Activated CD4-positive, alpha-beta T cell treated with anti-CD3 and anti-CD28 coated beads, Interleukin-2, amount 10 ng/mL, durations not matched to agents 24 days and 14 days (primary cell): ENCODE data around the gene NFAT5. TPM values are rescaled to one million over a fixed set of nuclear protein-coding genes. Genes with fewer than 3 reads are reported as not detected.

Experiments
- DNase-seq: peaks from one replicate; pipeline ENCODE4 v3.0.0; 2022
- H3K27ac Mint-ChIP-seq: one replicate; pipeline ENCODE4 v1.8.0; 2022; ENCODE audit warnings: mild to moderate bottlenecking, mixed read lengths
- H3K27me3 Mint-ChIP-seq: one replicate; pipeline ENCODE4 v1.8.0; 2022; ENCODE audit warnings: mixed read lengths
- H3K36me3 Mint-ChIP-seq: one replicate; pipeline ENCODE4 v1.8.0; 2022; ENCODE audit warnings: low read depth, mild to moderate bottlenecking, mixed read lengths
- H3K4me1 Mint-ChIP-seq: one replicate; pipeline ENCODE4 v1.8.0; 2021; ENCODE audit warnings: mixed read lengths
- H3K4me3 Mint-ChIP-seq: one replicate; pipeline ENCODE4 v1.8.0; 2022; ENCODE audit warnings: mild to moderate bottlenecking, moderate library complexity, mixed read lengths
- H3K9me3 Mint-ChIP-seq: one replicate; pipeline ENCODE4 v1.8.0; 2021; ENCODE audit warnings: mixed read lengths
- intact Hi-C: fragments of 100-400 bp; cut with micrococcal nuclease; formaldehyde crosslinking; loops from one replicate; pipeline ENCODE4 v1.15.1; 2023
- total RNA-seq: library from RNA; stranded (reverse); gene quantifications from 2 replicates; pipeline ENCODE4 v1.2.3, GENCODE V29; 2022

Gene NFAT5
- total RNA-seq, 1 donor from 2014 or later = 54.6 TPM

DNA sequence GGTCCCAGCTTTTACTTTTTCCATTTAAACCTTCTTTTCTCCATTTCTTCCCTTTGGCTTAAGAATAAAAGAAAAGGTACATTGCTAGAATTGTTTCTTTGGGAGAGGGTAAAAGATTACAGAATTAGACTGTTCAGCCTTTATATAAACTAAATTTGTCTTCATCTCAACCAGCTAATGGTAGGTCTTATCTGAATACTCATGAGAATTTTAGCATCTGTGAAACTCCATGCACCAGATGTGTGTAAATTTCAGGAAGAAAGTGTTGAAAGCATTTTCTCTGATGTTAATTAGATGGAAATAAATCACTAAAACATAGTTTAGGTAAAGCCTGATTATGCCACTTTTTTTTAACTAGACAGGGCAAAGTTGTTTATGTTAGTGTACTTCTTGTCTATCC, 135.7 kb downstream of the NFAT5 start:
- Mint-ChIP-seq H3K27ac (no peak overlapping the region), H3K4me1 (no peaks in the 10 kb centered on the region), H3K9me3 (no peaks in the 10 kb centered on the region), H3K4me3 (no peak overlapping the region), H3K36me3 (peaks cover 27% of the 10 kb centered on the region), H3K27me3 (no peaks in the 10 kb centered on the region)
- intact Hi-C loops = no loop called here
- DNase-seq = no peak

DNA sequence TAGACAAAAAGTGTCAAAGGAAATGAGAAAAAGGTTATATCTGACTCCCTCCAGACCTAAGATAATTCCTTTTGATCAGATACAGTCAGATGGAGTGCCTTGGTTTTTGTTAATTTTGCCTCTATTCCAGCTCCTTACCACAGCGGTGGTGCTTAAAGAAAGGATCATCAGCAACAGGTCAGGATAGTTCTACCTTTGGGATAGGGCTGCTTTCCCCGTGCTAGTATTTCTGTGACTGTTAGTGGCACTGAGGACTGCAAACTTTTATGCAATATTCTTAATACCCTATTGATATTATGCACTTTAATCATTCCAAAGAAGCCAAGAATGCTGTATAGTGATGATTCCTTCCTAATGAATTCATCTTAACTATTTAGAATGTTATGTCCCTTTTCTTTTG, 136.1 kb downstream of the NFAT5 start:
- Mint-ChIP-seq H3K4me3 (no peak overlapping the region), H3K36me3 (peaks cover 24% of the 10 kb centered on the region), H3K4me1 (no peaks in the 10 kb centered on the region), H3K27me3 (no peaks in the 10 kb centered on the region), H3K9me3 (no peaks in the 10 kb centered on the region), H3K27ac (no peak overlapping the region)
- intact Hi-C loops = no loop called here
- DNase-seq = no peak

DNA sequence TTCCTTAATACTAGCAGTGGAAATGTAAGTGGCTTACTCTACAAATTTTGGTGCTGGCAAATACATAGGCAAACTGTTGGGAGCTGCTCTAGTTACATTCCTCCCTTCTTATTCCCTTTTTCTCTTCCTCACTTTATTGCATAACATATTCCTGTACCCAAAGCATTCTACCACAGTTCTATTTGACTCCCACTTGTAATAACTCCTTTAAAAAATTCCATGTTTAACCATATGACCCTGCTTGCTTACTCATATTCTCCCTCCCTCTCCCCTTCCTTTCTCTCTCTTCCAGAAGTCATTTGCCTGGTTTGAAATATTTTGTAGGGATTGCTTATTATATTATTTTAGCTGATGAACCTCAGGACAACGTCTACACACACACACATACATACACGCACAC, 137.9 kb downstream of the NFAT5 start:
- intact Hi-C loops = no loop called here
- H3K36me3 Mint-ChIP-seq = peaks cover 23% of the 10 kb centered on the region
- no peaks in the 10 kb centered on the region for H3K27me3 Mint-ChIP-seq
- H3K27ac Mint-ChIP-seq = no peak overlapping the region
- H3K4me3 Mint-ChIP-seq = no peak overlapping the region
- no peaks in the 10 kb centered on the region for H3K9me3 Mint-ChIP-seq
- H3K4me1 Mint-ChIP-seq = peaks cover 2% of the 10 kb centered on the region
- DNase-seq = no peak

DNA sequence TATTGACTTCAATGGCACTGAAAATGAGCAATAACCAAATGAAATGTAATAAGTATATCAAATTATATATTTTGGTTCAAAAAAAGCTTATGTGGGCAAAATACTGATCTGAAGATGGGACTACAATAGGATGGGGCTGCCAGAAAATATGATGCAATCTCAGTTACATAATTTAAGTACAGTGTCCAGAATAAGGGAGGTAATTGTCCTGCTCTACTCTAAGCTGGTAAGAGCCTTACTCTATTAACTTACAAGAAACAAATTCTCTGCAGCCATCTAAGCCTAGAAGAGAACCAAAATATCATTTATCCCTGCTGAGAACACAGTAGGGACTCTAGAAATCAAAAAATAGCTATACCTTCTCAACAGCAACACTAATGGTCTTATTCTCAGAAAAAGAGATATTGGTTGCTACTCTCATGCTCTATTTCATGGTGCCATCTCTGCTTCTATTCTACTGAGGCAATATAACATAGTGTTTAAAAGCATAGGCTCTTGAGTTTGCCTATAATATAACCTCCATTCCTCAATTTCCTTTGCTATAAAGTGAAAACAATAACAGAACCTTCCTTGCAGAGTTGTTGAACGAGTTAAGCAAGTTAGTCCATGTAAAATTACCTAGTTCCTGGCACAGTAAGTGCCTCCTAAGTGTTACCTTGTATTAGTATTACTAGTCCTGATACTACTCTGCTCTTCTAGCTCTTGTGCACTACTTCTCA, 140.6 kb downstream of the NFAT5 start:
- Mint-ChIP-seq H3K4me3 (no peak overlapping the region), H3K27ac (no peak overlapping the region), H3K27me3 (no peaks in the 10 kb centered on the region), H3K36me3 (peaks cover 16% of the 10 kb centered on the region), H3K4me1 (peaks cover 7% of the 10 kb centered on the region), H3K9me3 (no peaks in the 10 kb centered on the region)
- intact Hi-C loops = no loop called here
- DNase-seq = no peak

- Mint-ChIP-seq H3K4me1 (peaks cover 7% of the 10 kb centered on the region), H3K27ac (no peak overlapping the region), H3K36me3 (peaks cover 14% of the 10 kb centered on the region), H3K4me3 (no peak overlapping the region), H3K27me3 (no peaks in the 10 kb centered on the region), H3K9me3 (no peaks in the 10 kb centered on the region)
- intact Hi-C loops = no loop called here
- DNase-seq = no peak
Measured at GRCh38 chr16:69706975-69707340, 141.2 kb downstream of the NFAT5 start.

DNA sequence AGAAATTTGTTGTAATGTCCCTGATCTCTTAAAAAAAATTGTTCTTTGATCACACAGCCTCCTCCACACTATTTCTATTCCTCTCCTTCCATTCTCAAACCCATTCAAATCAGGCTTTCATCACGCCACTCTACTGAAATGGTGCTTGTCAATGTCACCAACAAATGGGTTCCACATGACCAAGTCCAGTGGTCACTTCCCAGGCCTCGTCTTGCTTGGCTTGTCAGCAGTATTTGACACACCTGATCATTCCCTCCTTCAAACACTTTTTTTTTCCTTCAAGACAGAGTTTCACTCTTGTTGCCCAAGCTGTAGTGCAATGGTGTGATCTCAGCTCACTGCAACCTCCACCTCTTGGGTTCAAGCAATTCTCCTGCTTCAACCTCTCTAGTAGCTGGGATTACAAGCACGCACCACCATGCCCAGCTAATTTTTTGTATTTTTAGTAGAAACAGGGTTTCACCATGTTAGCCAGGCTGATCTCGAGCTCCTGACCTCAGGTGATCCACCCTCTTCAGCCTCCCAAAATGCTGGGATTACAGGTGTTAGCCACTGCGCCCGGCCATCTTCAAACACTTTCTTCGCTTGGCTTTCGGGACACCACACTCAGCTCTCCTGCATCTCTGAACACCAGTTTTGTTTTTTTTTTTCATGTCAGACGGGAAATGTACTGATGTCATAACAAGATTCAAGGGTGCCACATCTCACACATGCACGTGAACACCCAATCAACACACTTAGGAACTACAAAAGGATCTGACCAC, 142.3 kb downstream of the NFAT5 start:
- no peak for DNase-seq
- intact Hi-C loops = no loop called here
- H3K36me3 Mint-ChIP-seq = peaks cover 17% of the 10 kb centered on the region
- peak overlapping the region; percentile 22 for H3K27ac Mint-ChIP-seq
- H3K4me1 Mint-ChIP-seq = peaks cover 9% of the 10 kb centered on the region
- no peaks in the 10 kb centered on the region for H3K27me3 Mint-ChIP-seq
- no peak overlapping the region for H3K4me3 Mint-ChIP-seq
- no peaks in the 10 kb centered on the region for H3K9me3 Mint-ChIP-seq

- Mint-ChIP-seq H3K27me3 (no peaks in the 10 kb centered on the region), H3K36me3 (peaks cover 12% of the 10 kb centered on the region), H3K27ac (no peak overlapping the region), H3K4me1 (peaks cover 9% of the 10 kb centered on the region), H3K9me3 (no peaks in the 10 kb centered on the region), H3K4me3 (no peak overlapping the region)
- intact Hi-C loops = loop anchor here (1.0 kb wide), 2 partner anchors 17 to 45 kb away; partner anchors contain the start of genes NOB1 and NQO1
- peak; percentile 74 for DNase-seq
Measured at GRCh38 chr16:69709456-69710084, 143.8 kb downstream of the NFAT5 start.

GRCh38 chr16:69711115-69711740, 145.5 kb downstream of the NFAT5 start:
- H3K27me3 Mint-ChIP-seq = no peaks in the 10 kb centered on the region
- no peaks in the 10 kb centered on the region for H3K9me3 Mint-ChIP-seq
- H3K27ac Mint-ChIP-seq = no peak overlapping the region
- no peak for DNase-seq
- peaks cover 9% of the 10 kb centered on the region for H3K4me1 Mint-ChIP-seq
- intact Hi-C loops = no loop called here
- H3K36me3 Mint-ChIP-seq = peaks cover 15% of the 10 kb centered on the region
- H3K4me3 Mint-ChIP-seq = no peak overlapping the region

GRCh38 chr16:69712277-69712676, 146.5 kb downstream of the NFAT5 start:
- Mint-ChIP-seq H3K36me3 (peaks cover 20% of the 10 kb centered on the region), H3K9me3 (no peaks in the 10 kb centered on the region), H3K27ac (no peak overlapping the region), H3K4me3 (no peak overlapping the region), H3K27me3 (no peaks in the 10 kb centered on the region), H3K4me1 (peaks cover 9% of the 10 kb centered on the region)
- intact Hi-C loops = no loop called here
- DNase-seq = no peak

GRCh38 chr16:69712914-69713581, 147.3 kb downstream of the NFAT5 start:
- H3K27me3 Mint-ChIP-seq = no peaks in the 10 kb centered on the region
- H3K4me3 Mint-ChIP-seq = no peak overlapping the region
- no peak for DNase-seq
- peaks cover 7% of the 10 kb centered on the region for H3K4me1 Mint-ChIP-seq
- intact Hi-C loops = no loop called here
- peaks cover 19% of the 10 kb centered on the region for H3K36me3 Mint-ChIP-seq
- no peak overlapping the region for H3K27ac Mint-ChIP-seq
- H3K9me3 Mint-ChIP-seq = no peaks in the 10 kb centered on the region

- intact Hi-C loops = no loop called here
- Mint-ChIP-seq H3K27me3 (no peaks in the 10 kb centered on the region), H3K4me3 (no peak overlapping the region), H3K36me3 (peaks cover 15% of the 10 kb centered on the region), H3K27ac (no peak overlapping the region), H3K4me1 (peaks cover 2% of the 10 kb centered on the region), H3K9me3 (no peaks in the 10 kb centered on the region)
- DNase-seq = no peak
Measured at GRCh38 chr16:69717066-69717465, 151.3 kb downstream of the NFAT5 start.

DNA sequence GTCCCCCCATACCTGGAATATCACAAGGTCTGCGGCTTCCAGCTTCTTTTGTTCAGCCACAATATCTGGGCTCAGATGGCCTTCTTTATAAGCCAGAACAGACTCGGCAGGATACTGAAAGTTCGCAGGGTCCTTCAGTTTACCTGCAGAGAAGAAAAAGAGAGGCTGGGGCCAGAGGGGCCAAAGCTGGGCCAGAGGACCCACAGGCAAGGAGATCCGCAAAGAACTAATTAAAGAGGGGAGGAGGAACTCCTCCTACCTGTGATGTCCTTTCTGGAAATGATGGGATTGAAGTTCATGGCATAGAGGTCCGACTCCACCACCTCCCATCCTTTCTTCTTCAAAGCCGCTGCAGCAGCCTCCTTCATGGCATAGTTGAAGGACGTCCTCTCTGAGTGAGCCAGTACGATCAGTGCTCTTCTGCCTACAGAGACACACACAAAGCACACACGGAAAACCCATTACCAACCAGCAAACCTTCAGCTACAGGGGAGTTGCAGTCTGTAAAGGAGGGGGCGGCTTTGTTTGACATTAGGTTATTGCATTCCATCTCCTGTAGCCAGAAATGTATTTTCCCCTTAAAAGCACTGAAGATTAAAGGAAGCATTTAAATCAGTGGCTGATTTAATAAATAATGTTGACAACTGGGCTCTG, 152.5 kb downstream of the NFAT5 start:
- Mint-ChIP-seq H3K36me3 (peaks cover 10% of the 10 kb centered on the region), H3K9me3 (no peaks in the 10 kb centered on the region), H3K27me3 (no peaks in the 10 kb centered on the region), H3K4me1 (peaks cover 7% of the 10 kb centered on the region), H3K27ac (no peak overlapping the region), H3K4me3 (no peak overlapping the region)
- intact Hi-C loops = no loop called here
- no peak for DNase-seq

GRCh38 chr16:69720822-69721430, 155.2 kb downstream of the NFAT5 start:
- DNase-seq = no peak
- Mint-ChIP-seq H3K4me1 (peaks cover 17% of the 10 kb centered on the region), H3K9me3 (no peaks in the 10 kb centered on the region), H3K27me3 (no peaks in the 10 kb centered on the region), H3K4me3 (no peak overlapping the region), H3K27ac (no peak overlapping the region), H3K36me3 (peaks cover 8% of the 10 kb centered on the region)
- intact Hi-C loops = no loop called here
